Measurements from ENCODE around the gene IRX5. TPM values are rescaled to one million over a fixed set of nuclear protein-coding genes. Genes with fewer than 3 reads are reported as not detected.

Gene IRX5
- 1.3 to 2.1 TPM (median 1.9 TPM) in 5 replicates for total RNA-seq (2022; extraction: Qiagen RNA extraction)

GRCh38 chr16:54930005-54930868 lies at the start of gene IRX5:
Gene IRX5 (plus strand): TSS chr16:54930865. CDS start chr16:54931199, 334 bp downstream.

